GM18861 (cell line): ENCODE results near the gene HMGB4.

ENCODE experiments used
- ATAC-seq: cut with Tn5 transposase; IDR thresholded peaks from one replicate; pipeline ENCODE4 v1.9.1; 2021; ENCODE audit not compliant: unreplicated experiment

Gene HMGB4, protein sequence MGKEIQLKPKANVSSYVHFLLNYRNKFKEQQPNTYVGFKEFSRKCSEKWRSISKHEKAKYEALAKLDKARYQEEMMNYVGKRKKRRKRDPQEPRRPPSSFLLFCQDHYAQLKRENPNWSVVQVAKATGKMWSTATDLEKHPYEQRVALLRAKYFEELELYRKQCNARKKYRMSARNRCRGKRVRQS

DNA sequence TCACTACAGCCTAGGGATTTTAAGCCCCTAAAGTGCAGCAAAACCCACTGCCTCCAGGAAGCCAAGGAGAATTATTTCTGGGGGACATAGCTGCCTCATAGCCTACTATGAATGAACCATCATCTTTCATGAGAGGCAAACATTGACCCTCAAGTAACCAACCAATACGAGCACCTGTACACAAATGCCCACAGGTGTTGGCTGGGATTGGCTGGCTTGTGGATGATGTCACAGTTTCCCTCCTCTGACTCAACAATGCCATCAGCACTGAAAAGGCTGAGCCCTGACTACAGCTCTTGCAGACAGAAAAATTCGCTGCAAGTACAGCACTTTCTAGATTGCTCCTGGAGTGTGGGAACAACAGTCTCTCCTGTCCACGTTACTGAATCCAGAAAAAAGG lies at the start of gene HMGB4:
Gene HMGB4, plus strand, starts transcription at position 301 of the 400 bp plus-strand sequence. CDS start 113 bp downstream, outside the sequence.
- ATAC-seq, result no peak

DNA sequence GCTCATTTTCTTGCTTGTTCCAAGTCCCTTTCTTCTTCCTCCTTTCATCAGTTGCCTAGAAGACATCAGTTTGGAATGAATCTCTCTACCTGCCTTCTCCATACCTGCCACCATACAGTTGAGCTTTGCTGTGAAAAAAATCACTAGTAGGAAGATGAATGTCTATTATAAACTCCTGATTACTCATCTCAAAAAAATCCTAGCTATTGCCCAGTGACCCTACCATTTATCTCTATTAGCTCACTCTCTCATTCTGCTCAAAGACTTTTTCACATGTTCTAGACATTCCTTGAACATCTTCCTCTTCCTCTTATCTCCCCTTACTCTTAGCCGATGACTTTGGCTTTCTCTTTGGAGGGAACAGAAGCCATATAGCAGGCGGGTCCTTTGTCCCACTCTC lies 49.7 kb upstream of the HMGB4 start:
- no peak for ATAC-seq

DNA sequence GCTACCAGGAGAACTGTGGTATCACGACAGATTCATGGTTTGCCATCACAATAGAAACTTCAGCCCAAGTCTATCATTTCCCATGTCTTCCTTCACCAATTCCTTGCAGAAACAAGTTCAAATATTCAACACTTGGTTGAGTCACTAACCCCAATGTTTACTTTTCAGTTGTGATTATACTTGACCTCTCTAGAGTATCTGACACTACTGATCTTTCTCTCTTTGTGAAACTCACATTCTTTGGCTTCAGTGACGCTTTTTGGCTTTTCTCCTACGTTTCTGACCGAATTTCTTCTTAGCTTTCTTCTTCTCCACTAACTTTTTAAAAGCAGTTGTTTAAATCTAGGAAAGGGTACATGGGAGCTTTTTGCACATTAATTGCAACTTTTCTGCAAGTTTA lies 48.8 kb upstream of the HMGB4 start:
- no peak for ATAC-seq

GRCh38 chr1:33818071-33818470 lies 45.8 kb upstream of the HMGB4 start:
- no peak for ATAC-seq

- no peak for ATAC-seq
Observed at GRCh38 chr1:33819290-33819912, 44.5 kb upstream of the HMGB4 start.

DNA sequence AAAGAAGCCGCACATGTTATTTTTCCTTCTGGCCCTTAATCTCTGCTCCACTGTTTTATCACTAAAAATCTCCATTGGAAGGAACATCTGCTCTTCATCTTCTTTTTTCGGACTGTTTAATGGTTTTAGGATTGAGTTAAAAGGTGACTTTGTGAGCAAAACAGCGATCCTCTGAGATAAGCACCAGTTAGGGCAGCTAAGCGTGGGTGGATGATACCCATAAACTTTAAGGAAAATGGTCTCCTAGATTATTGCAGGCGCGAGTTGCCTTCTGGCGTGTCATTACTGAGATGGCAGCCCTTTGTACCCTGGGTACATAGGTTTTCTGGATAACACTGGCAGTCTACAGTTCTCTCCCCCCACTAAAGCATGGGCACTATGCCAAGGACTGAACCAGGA lies 44.0 kb upstream of the HMGB4 start:
- no peak for ATAC-seq

- no peak for ATAC-seq
Observed at GRCh38 chr1:33820804-33821203, 43.1 kb upstream of the HMGB4 start.

DNA sequence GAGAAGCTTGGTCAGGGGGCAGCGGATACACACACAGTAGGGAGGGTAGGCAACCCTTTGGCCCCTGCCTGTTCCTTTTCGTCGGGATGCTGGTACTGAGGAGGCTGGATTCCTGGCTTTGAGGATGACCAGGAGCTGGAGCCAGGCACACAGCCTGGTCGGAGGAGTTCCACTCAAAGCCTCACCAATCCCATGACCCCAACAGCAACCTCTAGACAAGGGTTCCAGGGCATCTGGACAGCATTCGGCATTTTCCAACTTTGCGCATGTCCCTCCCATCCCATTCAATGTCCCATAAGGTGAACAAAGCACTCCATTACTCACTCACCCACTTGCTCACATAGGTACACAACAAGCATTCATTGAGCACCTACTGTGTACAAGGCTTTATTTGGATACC lies 42.6 kb upstream of the HMGB4 start:
- no peak for ATAC-seq

DNA sequence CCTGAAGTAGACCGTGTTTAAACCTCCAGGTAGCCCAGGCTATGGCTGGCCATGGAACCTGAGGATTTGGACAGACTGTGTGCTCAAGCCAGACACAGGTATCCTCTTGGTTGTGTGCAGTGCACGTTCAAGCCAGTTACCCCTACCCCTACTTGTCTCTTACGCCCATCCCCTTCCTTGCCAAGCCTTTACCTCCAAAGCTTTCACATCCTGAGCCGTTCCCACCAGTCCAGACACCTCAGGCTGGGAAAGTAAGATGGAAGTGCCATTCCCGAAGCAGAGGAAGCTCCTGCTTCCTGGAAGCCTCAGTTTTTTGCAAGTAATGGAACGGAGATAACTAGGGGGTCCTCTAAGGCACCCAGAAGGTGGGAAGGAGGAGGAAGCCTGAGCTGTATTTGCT lies 41.5 kb upstream of the HMGB4 start:
- ATAC-seq, result no peak

GRCh38 chr1:33823401-33823800 lies 40.5 kb upstream of the HMGB4 start:
- no peak for ATAC-seq

GRCh38 chr1:33823830-33824229 lies 40.0 kb upstream of the HMGB4 start:
- ATAC-seq, result no peak

DNA sequence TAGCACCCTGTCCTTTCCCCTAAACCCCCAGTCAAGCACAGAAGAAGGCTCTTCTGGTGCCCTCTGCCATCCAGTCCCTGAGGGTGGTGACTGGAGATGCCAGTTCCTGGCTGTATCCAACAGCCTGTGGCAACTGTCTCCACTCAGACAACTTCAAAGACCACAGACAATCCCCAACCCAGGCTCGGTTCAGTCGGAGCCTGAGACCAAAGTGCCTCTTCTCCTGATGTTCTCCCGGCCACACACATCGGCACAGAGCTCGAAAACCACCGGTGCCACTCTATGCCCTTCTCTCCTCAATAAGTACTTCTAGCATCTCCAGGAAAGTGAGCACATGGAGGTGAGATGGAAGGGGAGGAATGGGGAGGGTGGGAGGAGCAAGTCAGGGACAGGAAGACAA lies 39.6 kb upstream of the HMGB4 start:
- no peak for ATAC-seq

GRCh38 chr1:33824971-33825370 lies 38.9 kb upstream of the HMGB4 start:
- no peak for ATAC-seq

GRCh38 chr1:33825506-33825905 lies 38.4 kb upstream of the HMGB4 start:
- no peak for ATAC-seq

DNA sequence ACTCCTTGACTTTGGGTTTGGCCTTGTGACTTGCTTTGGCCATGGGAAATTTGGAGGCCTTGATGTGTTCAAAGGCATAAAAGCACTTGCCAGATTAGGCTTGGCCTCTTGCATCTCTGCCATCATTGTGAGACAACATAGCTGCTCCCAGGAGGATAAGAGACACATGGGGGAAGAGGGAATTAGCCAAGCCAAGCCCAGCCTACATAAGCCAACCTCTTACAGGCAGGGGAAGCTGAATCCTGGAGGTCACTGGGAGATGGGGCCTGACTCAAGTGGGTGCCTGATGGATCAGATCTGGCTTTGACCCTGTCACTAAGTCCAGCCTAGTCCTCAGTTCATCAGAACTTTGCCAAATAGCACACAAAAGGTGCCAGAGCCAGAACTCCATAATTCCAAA lies 37.6 kb upstream of the HMGB4 start:
- ATAC-seq, result no peak

- no peak for ATAC-seq
Observed at GRCh38 chr1:33826711-33827110, 37.2 kb upstream of the HMGB4 start.

- ATAC-seq, result no peak
Observed at GRCh38 chr1:33828059-33828458, 35.8 kb upstream of the HMGB4 start.

DNA sequence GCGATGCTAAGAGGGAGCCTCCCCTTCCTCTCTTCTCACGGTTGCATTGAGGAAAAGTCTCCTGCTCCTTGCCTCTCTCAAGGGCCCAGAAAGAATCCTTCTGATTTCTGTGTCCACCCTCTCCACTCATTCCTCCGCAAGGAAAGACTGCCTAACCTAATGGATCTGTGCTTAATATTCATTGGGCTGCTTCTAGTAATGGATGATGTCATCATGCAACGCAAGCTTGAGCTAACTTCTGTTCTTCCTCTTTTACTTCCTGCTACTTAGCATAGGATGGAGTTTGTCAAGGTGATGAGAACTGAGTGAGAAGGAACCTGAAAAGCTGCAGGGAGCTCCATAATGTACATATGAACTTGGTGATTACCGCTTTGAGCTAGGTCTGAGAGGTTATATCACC lies 35.2 kb upstream of the HMGB4 start:
- no peak for ATAC-seq

DNA sequence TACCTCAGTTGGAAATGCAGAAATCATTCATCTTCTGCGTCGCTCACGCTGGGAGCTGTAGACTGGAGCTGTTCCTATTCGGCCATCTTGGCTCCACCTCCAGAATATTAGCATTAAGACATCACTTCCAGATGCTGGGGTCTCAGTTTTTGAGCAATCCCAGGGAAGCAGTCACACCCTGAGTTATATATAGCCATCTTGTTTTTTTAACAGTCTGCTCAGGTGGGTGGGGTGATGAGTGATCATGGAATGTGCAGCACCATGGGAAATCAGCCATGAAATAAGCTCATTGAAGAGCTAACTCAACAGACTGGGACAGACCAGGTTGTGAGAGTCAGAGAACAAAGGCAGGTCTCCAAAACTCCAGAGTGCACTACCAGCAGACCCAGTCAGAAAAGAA lies 27.0 kb upstream of the HMGB4 start:
- no peak for ATAC-seq

DNA sequence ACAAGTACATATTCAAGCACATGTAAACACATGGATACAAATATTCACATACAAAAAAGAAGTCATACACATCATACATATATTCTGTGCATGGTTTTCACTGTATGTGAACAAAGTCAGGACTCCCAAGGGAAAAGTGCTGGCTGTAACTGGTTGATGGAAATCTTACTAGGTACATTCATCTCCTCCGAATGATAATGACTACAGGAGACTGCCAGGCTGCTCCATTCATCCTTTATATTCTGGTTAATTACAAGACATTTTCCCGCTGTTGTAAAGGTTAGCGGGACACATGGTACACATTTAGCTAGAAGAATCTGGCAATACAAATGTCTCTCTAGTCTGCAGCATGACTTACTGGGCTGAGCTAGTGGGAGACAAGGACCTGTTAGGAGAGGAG lies 26.2 kb upstream of the HMGB4 start:
- ATAC-seq, result no peak

DNA sequence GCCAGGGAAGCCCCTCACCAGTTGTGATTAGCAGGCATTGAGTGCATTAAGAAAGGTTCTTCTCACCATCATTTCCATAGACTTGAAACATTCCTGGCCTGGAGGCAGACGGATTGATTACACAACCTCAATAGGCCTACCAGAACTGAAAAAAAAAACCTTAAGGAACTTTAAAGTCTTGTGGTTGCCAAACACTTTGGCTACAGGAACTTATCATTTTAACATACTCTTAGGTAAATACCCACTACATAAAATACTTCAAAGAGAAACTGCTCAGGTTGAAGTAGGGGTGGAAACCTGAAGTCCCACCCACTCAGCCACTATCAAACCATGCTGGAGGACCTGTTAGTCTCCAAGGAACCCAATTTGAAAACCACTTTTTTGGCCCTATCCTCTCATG lies 22.4 kb upstream of the HMGB4 start:
- no peak for ATAC-seq

GRCh38 chr1:33842348-33842747 lies 21.5 kb upstream of the HMGB4 start:
- ATAC-seq, result no peak

DNA sequence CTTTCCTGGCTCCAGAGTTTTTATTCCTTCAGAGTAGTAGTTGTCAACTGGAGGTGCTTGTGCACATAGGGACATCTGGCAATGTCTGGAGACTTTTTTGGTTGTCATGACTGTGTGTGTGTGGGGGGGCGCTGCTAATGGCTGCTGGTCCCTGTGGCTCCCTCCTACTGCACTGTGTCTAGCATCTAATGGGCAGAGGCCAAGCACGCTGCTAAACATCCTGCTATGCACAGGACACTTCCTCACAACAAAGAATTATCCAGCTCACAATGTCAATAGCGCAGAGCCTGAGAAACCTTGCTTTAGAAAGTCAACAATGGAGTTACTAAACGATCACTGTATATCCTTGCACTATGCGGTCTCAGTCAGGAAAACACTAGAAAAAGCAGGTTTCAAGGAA lies 19.7 kb upstream of the HMGB4 start:
- no peak for ATAC-seq
